GM19025 (cell line): Measurements from ENCODE around the gene MAN1C1.
"Not testable (repeated sequence)": the region's sequence is repeated elsewhere in the genome, so short reads cannot be mapped to it uniquely, and the experiment has no call there.

Experiments
- ATAC-seq: cut with Tn5 transposase; IDR thresholded peaks from one replicate; pipeline ENCODE4 v1.9.1; 2021; ENCODE audit warnings: mild to moderate bottlenecking, low read depth, moderate library complexity; ENCODE audit not compliant: unreplicated experiment

The MAN1C1 gene

GRCh38 chr1:25694167-25695007 is 77.8 kb downstream of the MAN1C1 start:
- ATAC-seq = no peak

- no peak for ATAC-seq
These were observed 78.6 kb downstream of the MAN1C1 start for GRCh38 chr1:25695090-25695770.

DNA sequence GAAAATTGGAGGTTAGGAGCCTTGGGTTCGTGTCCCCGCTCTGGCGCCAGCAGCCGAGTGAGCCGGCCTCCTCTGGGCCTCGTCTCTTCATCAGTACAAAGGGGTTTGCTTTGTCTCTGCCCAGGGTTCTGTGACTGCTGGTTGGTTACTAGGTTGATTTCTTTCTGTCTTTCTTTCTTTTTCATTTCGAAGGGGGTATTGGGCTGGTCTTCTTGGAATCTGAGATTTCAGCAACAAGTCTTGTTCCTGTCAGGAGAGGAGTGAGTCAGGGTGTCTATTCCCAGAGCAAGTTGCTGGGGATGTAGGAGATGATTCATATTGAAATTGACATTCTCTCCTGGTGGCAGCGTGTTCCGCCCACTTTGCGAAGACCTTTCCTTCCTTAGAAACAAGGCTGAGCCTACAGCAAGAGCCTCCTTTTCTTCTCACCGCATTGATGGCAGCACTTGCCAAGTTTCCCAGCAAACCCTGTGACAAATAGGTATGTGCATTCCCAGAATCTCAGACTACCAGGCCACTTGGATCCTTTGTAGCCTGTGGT is 79.2 kb downstream of the MAN1C1 start:
- ATAC-seq = no peak

DNA sequence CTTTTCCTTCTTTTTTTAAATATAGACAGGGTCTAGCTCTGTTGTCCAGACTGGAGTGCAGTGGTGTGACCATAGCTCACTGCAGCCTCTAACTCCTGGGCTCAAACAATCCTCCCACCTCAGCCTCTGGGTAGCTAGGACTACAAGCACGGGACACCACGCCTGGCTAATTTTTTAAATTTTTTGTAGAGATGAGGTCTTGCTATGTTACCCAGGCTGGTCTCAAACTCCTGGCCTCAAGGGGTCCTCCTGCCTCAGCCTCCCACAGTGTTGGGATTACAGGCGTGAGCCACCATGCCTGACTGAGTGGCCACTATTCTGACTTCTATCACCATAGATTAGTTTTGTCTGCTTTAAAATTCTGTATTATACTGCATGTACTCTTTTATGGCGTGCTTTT is 80.1 kb downstream of the MAN1C1 start:
- not testable (repeated sequence) for ATAC-seq

- ATAC-seq = no peak
These were observed 81.0 kb downstream of the MAN1C1 start for GRCh38 chr1:25697435-25698217.

DNA sequence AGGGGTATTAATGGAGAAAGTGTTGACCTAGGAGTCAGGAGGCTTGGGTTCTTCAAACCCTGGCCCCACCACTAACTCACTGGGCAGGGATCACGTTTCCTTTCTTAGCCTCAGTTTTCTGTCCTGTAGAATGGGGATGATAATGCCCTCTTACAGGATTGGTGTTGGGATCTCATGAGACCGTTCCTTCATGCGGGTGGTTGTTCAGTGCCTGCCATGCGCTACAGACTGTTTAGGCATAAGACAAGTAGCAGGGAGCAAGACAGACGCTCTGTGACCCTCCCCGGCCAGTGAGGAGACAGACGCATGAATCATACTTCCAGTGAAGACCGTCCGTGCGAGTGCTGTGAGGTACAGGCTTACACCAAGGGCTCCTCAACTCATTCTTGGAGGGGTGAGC is 81.7 kb downstream of the MAN1C1 start:
- no peak for ATAC-seq

- ATAC-seq = not testable (repeated sequence)
These were observed 82.5 kb downstream of the MAN1C1 start for GRCh38 chr1:25699059-25699458.

- no peak for ATAC-seq
These were observed 83.0 kb downstream of the MAN1C1 start for GRCh38 chr1:25699500-25700143.

- no peak for ATAC-seq
These were observed 83.5 kb downstream of the MAN1C1 start for GRCh38 chr1:25700144-25700523.

GRCh38 chr1:25700626-25701025 is 84.0 kb downstream of the MAN1C1 start:
- ATAC-seq = no peak

DNA sequence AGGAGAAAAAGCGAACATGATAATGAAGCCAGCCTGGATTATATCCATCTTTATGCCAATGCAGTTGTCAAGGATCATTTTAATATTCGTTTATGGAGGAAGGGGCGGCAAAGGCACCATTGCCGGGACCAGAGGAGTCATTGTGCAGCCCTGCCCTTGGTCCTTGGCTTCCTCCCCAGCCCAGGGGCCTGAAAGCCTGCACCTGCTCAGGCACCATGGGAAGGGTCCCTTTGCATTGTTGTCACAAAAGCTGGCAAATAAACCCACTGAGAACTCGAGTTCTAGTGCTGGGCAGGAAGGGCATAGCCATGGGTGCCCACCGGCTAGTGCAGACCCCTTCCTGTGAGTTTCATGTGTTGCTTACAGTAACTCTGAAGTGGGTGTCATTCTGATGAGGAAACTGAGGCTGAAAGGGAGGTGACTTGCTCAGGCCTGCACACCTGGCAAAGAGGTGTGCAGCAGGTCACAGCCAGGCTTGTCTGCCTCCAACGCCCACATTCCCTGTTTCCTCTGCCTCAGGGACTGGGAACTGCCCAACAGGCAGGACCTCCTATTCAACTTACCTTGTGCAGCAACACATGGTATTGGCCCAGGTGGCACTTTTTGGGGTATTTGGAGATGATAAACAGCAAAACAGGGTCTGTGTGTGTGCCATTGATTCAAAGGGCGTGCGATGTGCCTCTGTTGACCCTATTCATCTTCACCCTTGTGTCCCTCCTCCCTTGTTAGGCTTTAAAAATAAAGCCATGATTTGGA is 84.6 kb downstream of the MAN1C1 start:
- ATAC-seq = no peak

GRCh38 chr1:25702101-25702775 is 85.6 kb downstream of the MAN1C1 start:
- ATAC-seq = no peak

DNA sequence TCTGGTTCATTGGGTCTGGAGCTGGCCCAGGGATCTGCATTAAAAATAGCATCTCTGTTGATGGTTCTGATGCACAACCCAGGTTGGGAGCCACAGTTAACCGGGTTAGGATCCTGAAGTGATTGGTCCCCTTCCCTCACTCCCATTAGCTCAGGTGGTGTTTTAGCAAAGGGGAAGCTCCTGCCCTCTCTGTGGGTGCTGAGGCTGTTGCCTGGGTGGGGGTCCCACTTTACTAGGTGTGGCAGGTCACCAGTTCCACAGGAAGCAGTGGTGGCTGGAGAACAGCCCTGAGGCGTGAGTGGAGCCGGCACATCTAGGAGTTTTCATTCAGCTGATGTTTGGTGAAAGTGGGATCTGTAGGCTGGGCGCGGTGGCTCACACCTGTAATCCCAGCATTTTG is 86.5 kb downstream of the MAN1C1 start:
- no peak for ATAC-seq

DNA sequence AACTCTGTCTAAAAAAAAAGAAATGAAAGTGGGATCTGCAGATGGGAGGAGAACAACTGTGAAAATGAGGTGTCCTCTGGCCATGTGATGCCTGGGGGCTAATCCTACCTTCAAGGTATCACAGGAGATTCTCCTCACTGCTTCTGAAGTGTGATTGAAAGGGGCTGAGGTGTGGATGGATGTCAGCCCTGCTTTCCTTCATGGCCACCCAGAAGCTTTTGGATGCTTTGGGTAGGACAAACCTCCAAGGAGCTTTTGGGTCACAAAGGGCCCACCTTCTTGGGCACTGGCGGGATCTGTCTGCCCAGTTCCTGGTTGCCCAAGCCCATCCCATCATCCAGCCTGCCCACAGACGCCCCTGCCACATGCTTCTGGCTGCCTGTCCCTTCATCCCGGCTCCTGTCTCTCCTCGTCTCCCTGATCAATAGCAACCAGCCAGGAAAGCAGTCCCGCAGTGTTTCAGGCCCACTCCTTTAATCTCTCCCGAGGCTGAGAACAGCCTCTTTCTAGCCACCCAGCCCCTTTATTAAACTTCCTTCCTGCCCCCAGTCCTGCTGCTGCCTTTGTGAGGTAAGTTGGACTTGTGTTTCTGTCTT is 87.2 kb downstream of the MAN1C1 start:
- ATAC-seq = no peak

GRCh38 chr1:25704267-25704691 is 87.7 kb downstream of the MAN1C1 start:
- ATAC-seq = no peak

- no peak for ATAC-seq
These were observed 89.1 kb downstream of the MAN1C1 start for GRCh38 chr1:25705699-25706098.

GRCh38 chr1:25706146-25707089 is 89.8 kb downstream of the MAN1C1 start:
- ATAC-seq = no peak
